SK-N-SH treated with all-trans-retinoic acid at 6 μM for 48 hours (cell line): ENCODE measurements around the gene FRYL.

ENCODE experiments used
- ARNTL ChIP-seq: fragments of 450-650 bp; formaldehyde crosslinking; IDR thresholded peaks from 2 replicates; pipeline ENCODE4 v1.5.0; 2020; ENCODE audit warnings: low read depth, mild to moderate bottlenecking, moderate library complexity, borderline replicate concordance
- BACH2 ChIP-seq: fragments of 250-450 bp; sonication (Bioruptor Pico); IDR thresholded peaks from 2 replicates; pipeline ENCODE4 v1.9.0; 2021; ENCODE audit warnings: mild to moderate bottlenecking, borderline replicate concordance
- PATZ1 ChIP-seq: fragments of 250-450 bp; sonication (Bioruptor Pico); IDR thresholded peaks from 2 replicates; pipeline ENCODE4 v1.8.0; 2020; ENCODE audit warnings: mild to moderate bottlenecking, moderate library complexity, borderline replicate concordance
- RARB ChIP-seq: fragments of 250-450 bp; sonication (Bioruptor Pico); IDR thresholded peaks from 2 replicates; pipeline ENCODE4 v1.8.0; 2021; ENCODE audit warnings: mild to moderate bottlenecking, moderate library complexity
- TCF4 ChIP-seq: fragments of 250-450 bp; sonication (Bioruptor Pico); IDR thresholded peaks from 2 replicates; pipeline ENCODE4 v1.8.0; 2021; ENCODE audit warnings: mild to moderate bottlenecking, moderate library complexity, borderline replicate concordance
- ZFP3 ChIP-seq: fragments of 250-450 bp; sonication (Bioruptor Pico); IDR thresholded peaks from 2 replicates; pipeline ENCODE4 v1.5.0; 2020; ENCODE audit warnings: mild to moderate bottlenecking, moderate library complexity

DNA sequence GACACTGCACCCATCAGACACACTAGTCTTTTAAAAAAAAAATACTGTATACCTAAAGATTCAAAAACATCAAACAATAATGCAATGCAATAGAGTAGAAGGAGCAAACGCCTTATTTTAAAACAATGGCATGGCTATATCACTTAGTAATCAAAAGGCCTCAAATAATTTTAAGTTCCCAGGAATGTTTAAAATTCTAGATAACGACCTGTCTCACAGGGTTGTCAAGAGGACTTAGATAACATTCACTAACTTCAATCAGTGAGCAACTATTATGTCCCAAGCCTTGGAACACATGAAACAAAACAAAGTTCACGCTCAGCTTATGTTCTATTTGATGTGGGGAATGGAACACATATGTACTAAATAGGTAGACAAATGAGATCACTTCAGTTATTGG, 106.5 kb downstream of the FRYL start:
- TF ChIP-seq ZFP3 (CRISPR knock-in tag) (no peak), PATZ1 (CRISPR knock-in tag) (no peak), TCF4 (no peak), ARNTL (CRISPR knock-in tag) (no peak), BACH2 (CRISPR knock-in tag) (no peak), RARB (CRISPR knock-in tag) (no peak)
